Measurements from ENCODE around the gene ACLY. TPM values are rescaled to one million over a fixed set of nuclear protein-coding genes. Genes with fewer than 3 reads are reported as not detected.

Gene ACLY
- total and polyA plus RNA-seq, 2 of the 13 experiments (the other 11 are each of a cell fraction or from before 2014, with no cell fraction given), result 111 to 218 TPM

DNA sequence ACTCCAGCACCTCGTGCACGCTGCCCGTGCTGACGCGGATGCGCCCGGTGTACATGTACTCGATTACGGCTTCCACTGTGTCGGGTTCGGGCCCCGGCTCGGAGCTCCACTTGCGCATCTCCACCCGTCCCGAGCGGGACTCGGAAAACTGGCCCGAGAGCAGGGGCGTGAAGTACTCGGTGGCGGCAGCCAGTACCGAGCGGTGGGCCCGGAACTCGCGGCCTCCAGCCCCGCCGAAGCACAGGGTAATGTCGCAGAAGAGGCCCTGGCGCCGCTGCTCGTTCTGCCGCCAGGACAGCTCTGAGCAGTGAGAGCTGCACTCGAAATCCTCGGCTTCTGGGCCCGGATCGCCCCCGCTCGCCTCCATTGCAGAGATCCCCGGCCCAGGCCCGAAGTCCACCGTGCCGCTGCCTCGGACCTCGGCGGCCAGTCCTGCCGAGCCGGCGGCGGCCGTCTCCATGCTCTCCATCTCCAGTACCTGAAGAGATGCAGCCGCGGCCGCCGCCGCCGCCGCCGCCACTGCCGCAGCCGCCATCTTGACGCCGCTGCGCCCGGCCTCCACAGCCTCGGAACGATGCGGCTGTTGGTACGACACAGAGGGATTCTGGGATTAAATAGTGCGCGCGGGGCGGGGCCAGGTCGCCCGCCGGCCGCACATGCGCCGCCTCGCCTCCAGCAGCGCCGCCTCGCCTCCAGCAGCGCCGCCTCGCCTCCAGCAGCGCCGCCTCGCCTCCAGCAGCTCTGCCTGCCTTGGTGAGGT is 53.7 kb downstream of the ACLY start, which contains the start of gene KLHL11 (continued):
- TF ChIP-seq, protein P1, sequence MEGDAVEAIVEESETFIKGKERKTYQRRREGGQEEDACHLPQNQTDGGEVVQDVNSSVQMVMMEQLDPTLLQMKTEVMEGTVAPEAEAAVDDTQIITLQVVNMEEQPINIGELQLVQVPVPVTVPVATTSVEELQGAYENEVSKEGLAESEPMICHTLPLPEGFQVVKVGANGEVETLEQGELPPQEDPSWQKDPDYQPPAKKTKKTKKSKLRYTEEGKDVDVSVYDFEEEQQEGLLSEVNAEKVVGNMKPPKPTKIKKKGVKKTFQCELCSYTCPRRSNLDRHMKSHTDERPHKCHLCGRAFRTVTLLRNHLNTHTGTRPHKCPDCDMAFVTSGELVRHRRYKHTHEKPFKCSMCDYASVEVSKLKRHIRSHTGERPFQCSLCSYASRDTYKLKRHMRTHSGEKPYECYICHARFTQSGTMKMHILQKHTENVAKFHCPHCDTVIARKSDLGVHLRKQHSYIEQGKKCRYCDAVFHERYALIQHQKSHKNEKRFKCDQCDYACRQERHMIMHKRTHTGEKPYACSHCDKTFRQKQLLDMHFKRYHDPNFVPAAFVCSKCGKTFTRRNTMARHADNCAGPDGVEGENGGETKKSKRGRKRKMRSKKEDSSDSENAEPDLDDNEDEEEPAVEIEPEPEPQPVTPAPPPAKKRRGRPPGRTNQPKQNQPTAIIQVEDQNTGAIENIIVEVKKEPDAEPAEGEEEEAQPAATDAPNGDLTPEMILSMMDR (CRISPR knock-in tag; IDR thresholded peaks at IDR 0.05), result no peak; the same call in 1 of the 2 replicates
- TF ChIP-seq NFKB2 (CRISPR knock-in tag; IDR thresholded peaks at IDR 0.05; ENCODE audit: borderline replicate concordance), result peak; percentile 81; the same call in 1 of the 2 replicates
- no peak for TF ChIP-seq SMARCC2 (IDR thresholded peaks at IDR 0.05)
- no peak for TF ChIP-seq ZMYM2 (CRISPR knock-in tag; IDR thresholded peaks at IDR 0.05)
- no peak for TF ChIP-seq POGZ (CRISPR knock-in tag; IDR thresholded peaks at IDR 0.05)
- 0 out of 2 replicates have a peak, but pooled peaks have one; percentile 7 for TF ChIP-seq DPF2 (CRISPR knock-in tag; IDR thresholded peaks at IDR 0.05; ENCODE audit: borderline replicate concordance, low read depth)
- TF ChIP-seq ZNF331 (CRISPR knock-in tag; IDR thresholded peaks at IDR 0.05), result 0 out of 2 replicates have a peak, but pooled peaks have one; percentile 77
- TF ChIP-seq SIX4 (CRISPR knock-in tag; IDR thresholded peaks at IDR 0.05), result peak; percentile 26; the same call in 1 of the 2 replicates
- no peak; the same call in 1 of the 2 replicates for TF ChIP-seq ZNF484 (CRISPR knock-in tag; IDR thresholded peaks at IDR 0.05; ENCODE audit: borderline replicate concordance, low read depth)
- no peak for TF ChIP-seq NFIB (CRISPR knock-in tag; IDR thresholded peaks at IDR 0.05; ENCODE audit: borderline replicate concordance)
- TF ChIP-seq SIX1 (CRISPR knock-in tag; IDR thresholded peaks at IDR 0.05; ENCODE audit: borderline replicate concordance), result no peak
- peak; percentile 80 for TF ChIP-seq ZNF816 (CRISPR knock-in tag; IDR thresholded peaks at IDR 0.05; ENCODE audit: borderline replicate concordance)
- TF ChIP-seq, protein P2, sequence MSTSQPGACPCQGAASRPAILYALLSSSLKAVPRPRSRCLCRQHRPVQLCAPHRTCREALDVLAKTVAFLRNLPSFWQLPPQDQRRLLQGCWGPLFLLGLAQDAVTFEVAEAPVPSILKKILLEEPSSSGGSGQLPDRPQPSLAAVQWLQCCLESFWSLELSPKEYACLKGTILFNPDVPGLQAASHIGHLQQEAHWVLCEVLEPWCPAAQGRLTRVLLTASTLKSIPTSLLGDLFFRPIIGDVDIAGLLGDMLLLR (CRISPR knock-in tag; IDR thresholded peaks at IDR 0.05), result peak; percentile 82
- peak; percentile 75 for TF ChIP-seq DMAP1 (CRISPR knock-in tag; IDR thresholded peaks at IDR 0.05)
- TF ChIP-seq KLF13 (CRISPR knock-in tag; IDR thresholded peaks at IDR 0.05), result no peak
- TF ChIP-seq CENPX (CRISPR knock-in tag; IDR thresholded peaks at IDR 0.05), result no peak
- TF ChIP-seq NFATC3 (CRISPR knock-in tag; IDR thresholded peaks at IDR 0.05), result 0 out of 2 replicates have a peak, but pooled peaks have one; percentile 65
- no peak for TF ChIP-seq ZNF101 (CRISPR knock-in tag; IDR thresholded peaks at IDR 0.05; ENCODE audit: borderline replicate concordance, low read depth)
- peak; percentile 5; the same call in 1 of the 2 replicates for TF ChIP-seq JUND (CRISPR knock-in tag; IDR thresholded peaks at IDR 0.05)
- TF ChIP-seq STAT6 (CRISPR knock-in tag; IDR thresholded peaks at IDR 0.05; ENCODE audit: borderline replicate concordance), result no peak
- 0 out of 2 replicates have a peak, but pooled peaks have one; percentile 33 for TF ChIP-seq SP5 (CRISPR knock-in tag; IDR thresholded peaks at IDR 0.05; ENCODE audit: borderline replicate concordance, low read depth)
- TF ChIP-seq HBP1 (CRISPR knock-in tag; IDR thresholded peaks at IDR 0.05; ENCODE audit: low read depth), result peak; percentile 90

All from HepG2 (cell line).